ENCODE measurements around the gene DZIP1.

DNA sequence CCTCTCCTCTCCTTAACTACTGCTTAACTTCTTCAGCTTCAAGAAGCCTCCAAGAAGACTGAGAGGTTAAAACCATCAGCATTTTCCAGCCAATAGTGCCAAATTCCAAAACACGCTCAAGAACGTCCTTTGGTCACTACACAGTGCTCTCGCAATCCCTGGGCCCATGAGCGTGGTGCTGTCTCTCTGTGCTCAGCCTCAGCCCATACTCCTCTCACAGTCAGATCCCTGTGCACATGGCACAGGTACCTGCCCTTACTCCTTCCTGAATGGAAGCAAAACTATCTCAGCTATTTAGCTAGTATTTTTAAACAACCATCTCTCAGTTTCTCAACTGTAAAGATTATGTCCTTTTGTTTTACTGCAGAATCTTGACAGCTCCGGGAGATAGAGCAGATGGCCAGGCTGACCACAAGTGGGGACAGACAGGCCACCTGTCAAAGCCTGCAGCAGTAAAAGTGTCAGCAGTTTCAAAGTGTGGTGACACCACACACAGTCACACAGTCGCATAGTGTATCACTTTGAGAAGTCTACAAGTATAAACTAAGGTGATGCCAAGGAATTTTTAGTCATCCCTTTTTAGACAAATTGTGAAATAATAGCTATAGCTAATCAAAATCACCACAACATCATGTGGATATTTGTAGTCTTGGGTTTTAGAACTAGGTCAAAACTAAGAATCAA lies 35.7 kb downstream of the DZIP1 start:
- TF ChIP-seq, protein P1, sequence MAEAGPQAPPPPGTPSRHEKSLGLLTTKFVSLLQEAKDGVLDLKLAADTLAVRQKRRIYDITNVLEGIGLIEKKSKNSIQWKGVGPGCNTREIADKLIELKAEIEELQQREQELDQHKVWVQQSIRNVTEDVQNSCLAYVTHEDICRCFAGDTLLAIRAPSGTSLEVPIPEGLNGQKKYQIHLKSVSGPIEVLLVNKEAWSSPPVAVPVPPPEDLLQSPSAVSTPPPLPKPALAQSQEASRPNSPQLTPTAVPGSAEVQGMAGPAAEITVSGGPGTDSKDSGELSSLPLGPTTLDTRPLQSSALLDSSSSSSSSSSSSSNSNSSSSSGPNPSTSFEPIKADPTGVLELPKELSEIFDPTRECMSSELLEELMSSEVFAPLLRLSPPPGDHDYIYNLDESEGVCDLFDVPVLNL (IDR thresholded peaks at IDR 0.05; ENCODE audit: low read depth, low read length): no peak
- no peak for TF ChIP-seq GABPA (IDR thresholded peaks at IDR 0.05; ENCODE audit: low read depth)
- no peak for TF ChIP-seq JUND (IDR thresholded peaks at IDR 0.05; ENCODE audit: low read depth, low read length)
- TF ChIP-seq ESRRA (IDR thresholded peaks at IDR 0.05; ENCODE audit: low read length): no peak
- TF ChIP-seq PAX8 (IDR thresholded peaks at IDR 0.05): no peak
- no peak for TF ChIP-seq MTA3 (IDR thresholded peaks at IDR 0.05; ENCODE audit: borderline replicate concordance, low read length)
- no peak for TF ChIP-seq FOXM1 (IDR thresholded peaks at IDR 0.05; ENCODE audit: low read depth, low read length)
- TF ChIP-seq KDM1A (IDR thresholded peaks at IDR 0.05; ENCODE audit: borderline replicate concordance): no peak
- TF ChIP-seq, protein P2, sequence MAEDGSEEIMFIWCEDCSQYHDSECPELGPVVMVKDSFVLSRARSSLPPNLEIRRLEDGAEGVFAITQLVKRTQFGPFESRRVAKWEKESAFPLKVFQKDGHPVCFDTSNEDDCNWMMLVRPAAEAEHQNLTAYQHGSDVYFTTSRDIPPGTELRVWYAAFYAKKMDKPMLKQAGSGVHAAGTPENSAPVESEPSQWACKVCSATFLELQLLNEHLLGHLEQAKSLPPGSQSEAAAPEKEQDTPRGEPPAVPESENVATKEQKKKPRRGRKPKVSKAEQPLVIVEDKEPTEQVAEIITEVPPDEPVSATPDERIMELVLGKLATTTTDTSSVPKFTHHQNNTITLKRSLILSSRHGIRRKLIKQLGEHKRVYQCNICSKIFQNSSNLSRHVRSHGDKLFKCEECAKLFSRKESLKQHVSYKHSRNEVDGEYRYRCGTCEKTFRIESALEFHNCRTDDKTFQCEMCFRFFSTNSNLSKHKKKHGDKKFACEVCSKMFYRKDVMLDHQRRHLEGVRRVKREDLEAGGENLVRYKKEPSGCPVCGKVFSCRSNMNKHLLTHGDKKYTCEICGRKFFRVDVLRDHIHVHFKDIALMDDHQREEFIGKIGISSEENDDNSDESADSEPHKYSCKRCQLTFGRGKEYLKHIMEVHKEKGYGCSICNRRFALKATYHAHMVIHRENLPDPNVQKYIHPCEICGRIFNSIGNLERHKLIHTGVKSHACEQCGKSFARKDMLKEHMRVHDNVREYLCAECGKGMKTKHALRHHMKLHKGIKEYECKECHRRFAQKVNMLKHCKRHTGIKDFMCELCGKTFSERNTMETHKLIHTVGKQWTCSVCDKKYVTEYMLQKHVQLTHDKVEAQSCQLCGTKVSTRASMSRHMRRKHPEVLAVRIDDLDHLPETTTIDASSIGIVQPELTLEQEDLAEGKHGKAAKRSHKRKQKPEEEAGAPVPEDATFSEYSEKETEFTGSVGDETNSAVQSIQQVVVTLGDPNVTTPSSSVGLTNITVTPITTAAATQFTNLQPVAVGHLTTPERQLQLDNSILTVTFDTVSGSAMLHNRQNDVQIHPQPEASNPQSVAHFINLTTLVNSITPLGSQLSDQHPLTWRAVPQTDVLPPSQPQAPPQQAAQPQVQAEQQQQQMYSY (CRISPR knock-in tag; IDR thresholded peaks at IDR 0.05): no peak
- no peak for TF ChIP-seq POLR2AphosphoS5 (IDR thresholded peaks at IDR 0.05; ENCODE audit: low read length)
- TF ChIP-seq NFXL1 (IDR thresholded peaks at IDR 0.05; ENCODE audit: borderline replicate concordance): no peak
- TF ChIP-seq, protein P3, sequence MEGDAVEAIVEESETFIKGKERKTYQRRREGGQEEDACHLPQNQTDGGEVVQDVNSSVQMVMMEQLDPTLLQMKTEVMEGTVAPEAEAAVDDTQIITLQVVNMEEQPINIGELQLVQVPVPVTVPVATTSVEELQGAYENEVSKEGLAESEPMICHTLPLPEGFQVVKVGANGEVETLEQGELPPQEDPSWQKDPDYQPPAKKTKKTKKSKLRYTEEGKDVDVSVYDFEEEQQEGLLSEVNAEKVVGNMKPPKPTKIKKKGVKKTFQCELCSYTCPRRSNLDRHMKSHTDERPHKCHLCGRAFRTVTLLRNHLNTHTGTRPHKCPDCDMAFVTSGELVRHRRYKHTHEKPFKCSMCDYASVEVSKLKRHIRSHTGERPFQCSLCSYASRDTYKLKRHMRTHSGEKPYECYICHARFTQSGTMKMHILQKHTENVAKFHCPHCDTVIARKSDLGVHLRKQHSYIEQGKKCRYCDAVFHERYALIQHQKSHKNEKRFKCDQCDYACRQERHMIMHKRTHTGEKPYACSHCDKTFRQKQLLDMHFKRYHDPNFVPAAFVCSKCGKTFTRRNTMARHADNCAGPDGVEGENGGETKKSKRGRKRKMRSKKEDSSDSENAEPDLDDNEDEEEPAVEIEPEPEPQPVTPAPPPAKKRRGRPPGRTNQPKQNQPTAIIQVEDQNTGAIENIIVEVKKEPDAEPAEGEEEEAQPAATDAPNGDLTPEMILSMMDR (IDR thresholded peaks at IDR 0.05 in 2 of 3, conservative IDR thresholded peaks at IDR 0.05 in 1 of 3; ENCODE audit: control insufficient read depth in 2 of 3, extremely low read depth in 1 of 3, insufficient read depth in 1 of 3, low read depth in 3 of 3, low read length in 3 of 3): no peak
